Eye (tissue), 1 donor: ENCODE results near the gene SAMM50.

Source experiments
- DNase-seq: peaks from one replicate; pipeline ENCODE4 v3.0.0-alpha.2; 2015

The SAMM50 gene

DNA sequence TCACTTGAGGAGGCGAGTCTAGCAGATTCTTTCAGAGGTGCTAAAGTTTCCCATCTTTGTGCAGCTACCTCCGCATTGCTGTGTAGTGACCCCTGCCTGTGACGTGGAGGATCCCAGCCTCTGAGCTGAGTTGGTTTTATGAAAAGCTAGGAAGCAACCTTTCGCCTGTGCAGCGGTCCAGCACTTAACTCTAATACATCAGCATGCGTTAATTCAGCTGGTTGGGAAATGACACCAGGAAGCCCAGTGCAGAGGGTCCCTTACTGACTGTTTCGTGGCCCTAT is 8.9 kb upstream of the SAMM50 start:
- DNase-seq: no peak

- no peak for DNase-seq
Observed at GRCh38 chr22:43948836-43949406, 6.3 kb upstream of the SAMM50 start.

- DNase-seq: no peak
Observed at GRCh38 chr22:43951391-43951790, 3.9 kb upstream of the SAMM50 start.

DNA sequence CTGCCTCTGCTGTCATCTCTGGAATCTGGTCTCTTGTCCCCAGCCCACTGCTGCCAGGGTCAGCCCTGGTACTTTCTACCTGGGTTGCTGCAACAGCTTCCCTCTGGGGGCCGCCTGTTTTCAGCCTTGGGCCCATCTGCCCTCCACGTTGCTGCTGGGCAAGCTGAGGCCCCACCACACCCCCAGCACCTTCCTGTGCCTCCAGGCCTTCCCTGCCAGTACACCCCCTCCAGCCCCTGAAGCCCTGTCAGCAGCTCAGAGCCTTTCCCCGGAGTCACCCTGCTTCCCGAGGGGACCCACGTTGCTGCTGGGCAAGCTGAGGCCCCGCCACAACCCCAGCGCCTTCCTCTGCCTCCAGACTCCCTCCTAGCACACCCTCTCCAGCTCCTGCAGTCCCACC is 3.3 kb upstream of the SAMM50 start:
- DNase-seq: no peak

GRCh38 chr22:43953988-43954785 is 1.1 kb upstream of the SAMM50 start:
- no peak for DNase-seq

GRCh38 chr22:43955883-43956782 is 891 bp downstream of the SAMM50 start:
- no peak for DNase-seq

DNA sequence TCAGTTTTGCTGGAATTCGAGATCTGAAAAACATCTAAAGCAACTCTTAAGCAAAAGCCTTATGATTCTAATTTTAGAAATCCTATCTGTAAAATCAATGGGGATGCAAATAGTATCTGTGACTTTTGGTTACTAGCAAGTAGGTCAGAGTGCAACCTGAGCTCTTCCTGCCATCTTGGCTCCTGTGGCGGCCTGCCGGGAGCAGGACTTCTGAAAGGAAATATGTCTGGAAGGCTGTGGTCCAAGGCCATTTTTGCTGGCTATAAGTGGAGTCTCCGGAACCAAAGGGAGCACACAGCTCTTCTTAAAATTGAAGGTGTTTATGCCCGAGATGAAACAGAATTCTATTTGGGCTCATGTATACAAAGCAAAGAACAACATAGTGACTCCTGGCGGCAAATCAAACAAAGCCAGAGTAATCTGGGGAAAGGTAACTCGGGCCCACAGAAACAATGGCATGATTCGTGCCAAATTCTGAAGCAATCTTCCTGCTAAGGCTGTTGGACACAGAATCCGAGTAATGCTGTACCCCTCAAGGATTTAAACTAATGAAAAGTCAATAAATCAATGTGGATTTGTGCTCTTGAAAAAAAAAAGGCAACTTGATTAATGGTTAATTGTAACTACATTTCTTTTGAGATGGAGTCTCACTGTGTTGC is 1.7 kb downstream of the SAMM50 start:
- DNase-seq: no peak

DNA sequence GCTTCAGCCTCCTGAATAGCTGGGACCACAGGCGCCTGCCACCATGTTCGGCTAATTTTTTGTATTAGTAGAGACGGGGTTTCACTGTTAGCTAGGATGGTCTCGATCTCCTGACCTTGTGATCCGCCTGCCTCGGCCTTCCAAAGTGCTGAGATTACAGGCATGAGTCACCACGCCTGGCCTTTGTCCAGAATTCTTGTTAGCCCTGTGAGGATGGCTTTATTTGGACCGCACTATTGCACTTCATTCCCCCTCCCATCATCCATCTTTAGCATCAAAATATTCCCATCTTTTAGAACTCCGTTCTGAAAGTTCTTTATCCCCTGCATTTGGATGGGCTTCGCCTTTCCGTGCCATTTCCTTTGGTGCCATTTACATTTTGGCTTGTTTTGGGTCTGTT is 2.6 kb downstream of the SAMM50 start:
- no peak for DNase-seq

DNA sequence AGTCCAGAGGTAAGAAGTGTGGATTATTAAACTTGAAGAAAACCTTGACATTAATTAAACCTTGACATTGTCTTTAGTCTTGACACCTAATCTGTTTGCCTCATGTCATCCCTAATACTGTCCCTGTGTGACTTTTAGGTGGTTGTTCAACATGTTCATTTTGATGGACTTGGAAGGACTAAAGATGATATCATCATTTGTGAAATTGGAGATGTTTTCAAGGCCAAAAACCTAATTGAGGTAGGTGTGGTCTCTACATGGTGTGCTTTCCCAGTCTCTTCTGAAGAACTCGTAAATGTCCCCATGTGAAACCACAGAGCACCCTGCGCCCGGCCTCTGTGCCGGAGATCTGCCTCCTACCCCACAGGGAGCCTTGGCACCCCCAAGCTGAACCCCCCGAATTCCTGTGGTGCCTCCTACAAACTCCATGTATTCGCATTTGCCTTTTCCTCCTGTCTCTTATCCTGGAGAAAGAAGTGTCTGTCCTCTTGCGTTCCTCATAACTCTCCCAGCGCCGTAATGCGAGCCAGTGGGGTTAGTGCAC is 9.1 kb downstream of the SAMM50 start:
- DNase-seq: no peak

DNA sequence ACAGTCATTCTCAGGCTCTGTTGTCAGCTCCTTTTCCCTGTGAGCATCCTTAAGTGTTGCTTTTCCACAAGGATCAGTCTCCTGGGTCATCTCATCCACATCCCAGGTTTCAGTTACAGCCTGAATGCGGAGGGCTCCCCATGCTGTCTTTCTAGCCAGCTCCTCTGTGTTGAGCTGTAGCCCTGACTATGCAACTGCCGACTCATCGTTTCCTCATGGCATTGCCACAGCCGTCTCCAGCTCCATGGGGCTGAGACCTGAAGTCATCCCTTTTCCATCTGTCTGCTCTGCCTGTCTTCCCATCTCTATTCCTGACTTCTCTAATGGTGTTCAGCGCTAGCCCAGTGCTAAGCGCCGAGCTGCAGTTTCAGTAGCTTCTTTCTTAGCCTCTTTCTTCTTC is 11.8 kb downstream of the SAMM50 start:
- no peak for DNase-seq

GRCh38 chr22:43968614-43969013 is 13.4 kb downstream of the SAMM50 start:
- DNase-seq: no peak

- DNase-seq: no peak
Observed at GRCh38 chr22:43969021-43969878, 14.0 kb downstream of the SAMM50 start.

DNA sequence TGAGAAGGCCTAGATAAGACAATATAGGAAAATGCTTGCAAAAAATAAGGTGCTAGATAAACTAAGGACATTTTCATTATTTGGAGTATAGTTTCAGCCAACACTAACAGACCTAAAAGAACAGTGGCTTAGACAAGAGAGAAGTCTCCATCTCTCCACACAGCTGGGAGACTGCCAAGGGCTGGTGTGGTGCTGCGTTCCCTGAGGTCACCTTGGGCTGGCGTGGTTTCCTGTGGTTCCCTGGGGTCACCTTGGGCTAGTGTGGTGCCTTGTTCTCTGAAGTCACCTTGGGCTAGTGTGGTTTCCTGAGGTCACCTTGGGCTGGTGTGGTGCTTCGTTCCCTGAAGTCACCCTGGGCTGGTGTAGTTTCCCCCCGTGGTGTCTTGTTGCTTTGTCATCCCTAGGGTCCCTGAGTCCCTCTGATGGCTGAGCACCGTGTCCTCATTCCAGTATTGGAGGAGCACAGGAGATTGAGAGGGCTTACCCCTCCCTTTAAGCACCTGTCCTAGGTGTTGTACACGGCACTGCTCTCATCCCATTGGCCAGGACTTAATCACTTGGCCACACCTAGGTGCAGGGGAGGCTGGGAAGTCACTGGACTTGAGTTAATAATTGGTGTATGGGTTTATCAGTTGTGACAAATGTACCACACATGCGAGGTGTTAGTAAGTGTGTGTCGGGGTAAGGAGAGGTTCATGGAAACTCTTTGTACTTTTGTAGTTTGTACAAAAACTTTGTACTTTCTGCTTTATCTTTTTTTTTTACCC is 14.9 kb downstream of the SAMM50 start:
- no peak for DNase-seq

GRCh38 chr22:43971112-43971511 is 15.9 kb downstream of the SAMM50 start:
- no peak for DNase-seq

DNA sequence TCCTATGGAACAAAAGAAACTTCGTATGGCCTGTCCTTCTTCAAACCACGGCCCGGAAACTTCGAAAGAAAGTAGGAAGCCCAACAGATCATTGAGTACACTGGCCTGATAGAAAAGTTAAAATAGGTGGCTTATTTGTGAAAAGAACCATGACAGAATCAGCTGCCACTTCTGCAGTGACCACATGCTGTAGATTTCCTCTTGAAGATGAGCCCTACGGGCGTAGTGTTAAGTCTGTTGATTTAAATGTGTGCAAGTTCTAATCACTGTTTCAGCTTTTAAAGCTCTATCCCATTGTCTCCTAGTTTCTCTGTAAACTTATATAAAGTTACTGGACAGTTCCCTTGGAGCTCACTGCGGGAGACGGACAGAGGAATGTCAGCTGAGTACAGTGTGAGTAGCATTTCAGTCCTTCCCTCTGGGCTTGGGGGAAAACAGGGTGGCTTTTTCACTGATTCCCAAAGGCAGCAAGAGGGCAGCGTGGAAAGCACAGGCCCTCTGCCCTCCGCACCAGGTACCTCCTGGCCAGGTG is 17.8 kb downstream of the SAMM50 start:
- DNase-seq: no peak

DNA sequence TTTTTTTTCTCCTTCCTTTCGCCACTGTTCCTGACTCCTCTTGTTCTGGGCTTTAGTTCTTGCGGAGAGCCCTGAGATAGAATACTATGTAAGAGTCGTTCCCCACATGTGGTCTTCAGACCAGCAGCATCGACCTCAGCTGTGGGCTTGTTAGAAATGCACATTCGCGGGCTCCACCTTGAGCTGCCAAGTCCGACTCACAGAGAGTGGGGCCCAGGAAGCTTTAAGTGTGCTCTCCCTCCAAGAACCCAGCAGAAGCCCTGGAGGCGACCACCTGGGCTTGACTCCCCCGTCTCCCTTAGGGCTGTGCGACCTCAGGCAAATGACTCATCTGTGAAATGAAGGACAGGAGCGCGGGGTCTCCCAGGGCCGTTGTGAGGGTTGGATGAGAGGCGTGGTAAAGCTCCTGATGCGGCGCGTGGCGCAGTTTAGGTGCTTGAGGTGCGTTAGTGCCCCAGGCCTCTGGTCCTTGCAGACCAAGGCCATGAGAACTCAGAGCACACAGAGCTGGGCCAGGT is 18.8 kb downstream of the SAMM50 start:
- no peak for DNase-seq

DNA sequence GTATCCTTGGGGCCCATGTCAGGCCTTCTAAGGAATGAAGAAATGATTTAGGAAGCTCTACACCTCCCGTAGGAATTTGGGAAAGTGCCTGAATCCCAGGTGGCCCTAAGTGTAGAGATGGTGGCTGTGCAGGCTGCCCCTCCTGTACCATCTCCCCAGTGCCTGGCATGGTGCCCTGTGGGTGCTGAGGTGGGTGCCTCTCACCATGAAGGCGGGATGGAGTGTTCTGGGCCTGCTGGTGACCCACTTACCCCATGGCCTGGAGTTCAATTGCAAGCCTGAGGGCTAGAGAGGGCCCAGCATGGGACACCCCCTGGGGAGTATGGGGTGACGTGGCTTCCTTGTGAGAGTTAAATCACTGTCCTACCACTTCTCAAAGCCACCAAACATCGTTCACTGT is 19.8 kb downstream of the SAMM50 start:
- no peak for DNase-seq

- DNase-seq: no peak
Observed at GRCh38 chr22:43976861-43977795, 21.9 kb downstream of the SAMM50 start.

DNA sequence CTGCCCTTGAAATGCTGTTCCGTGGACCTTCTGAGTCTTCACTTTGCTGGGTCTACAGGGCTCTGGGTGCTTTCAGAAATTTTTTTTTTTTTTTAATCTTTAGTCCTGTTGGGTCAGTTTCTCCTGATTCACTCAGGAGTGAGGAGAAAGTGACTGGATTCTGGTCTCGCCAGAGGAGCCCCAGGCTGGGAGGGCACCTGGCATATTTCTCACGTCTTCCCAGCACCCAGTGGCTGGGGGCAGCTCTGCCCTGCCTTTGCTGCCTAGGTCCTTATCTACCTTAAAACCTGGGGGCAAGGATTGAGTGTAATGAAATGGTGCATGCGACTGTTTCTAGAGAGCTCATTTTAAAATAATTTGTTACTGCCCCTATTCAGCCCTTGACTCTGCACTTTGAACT is 23.3 kb downstream of the SAMM50 start:
- DNase-seq: no peak

GRCh38 chr22:43980579-43980978 is 25.3 kb downstream of the SAMM50 start:
- no peak for DNase-seq
